Adrenal gland (tissue), 12 donors: ENCODE results near the gene MAGI2. TPM values are rescaled to one million over a fixed set of nuclear protein-coding genes. Genes with fewer than 3 reads are reported as not detected.

ENCODE experiments used
- DNase-seq, 7 donors: peaks; one replicate each; pipeline ENCODE4 v3.0.0-alpha.2; 2019 to 2020
- H3K27ac ChIP-seq, 5 donors: fragments of 200-600 bp; sonication (generic) in 4 of 5; 1 replicate in 3 of 5; 2 replicates in 2 of 5; pipeline versions ENCODE4 v1.5.1 to v1.8.0; 2016 to 2020; ENCODE audit warnings: mild to moderate bottlenecking in 1 of 5
- H3K27me3 ChIP-seq: fragments of 200-600 bp; 2 replicates; pipeline ENCODE4 v1.8.0; 2021
- H3K36me3 ChIP-seq, 2 donors: fragments of 200-600 bp; replicated peaks in 1 of 2; 1 replicate in 1 of 2; 2 replicates in 1 of 2; pipeline versions ENCODE4 v1.5.1 to v1.8.0; 2018 to 2022
- H3K4me1 ChIP-seq, 2 donors: fragments of 200-600 bp; replicated peaks in 1 of 2; 1 replicate in 1 of 2; 2 replicates in 1 of 2; pipeline versions ENCODE4 v1.5.1 to v1.8.0; 2018 to 2021
- H3K4me3 ChIP-seq, 4 donors: fragments of 200-600 bp; sonication (generic) in 3 of 4; one replicate each; pipeline ENCODE4 v1.5.1; 2016 to 2018
- H3K9me3 ChIP-seq, 3 donors: fragments of 200-600 bp; sonication (generic) in 1 of 3; replicated peaks in 1 of 3; 1 replicate in 2 of 3; 2 replicates in 1 of 3; pipeline versions ENCODE4 v1.5.1 to v1.8.0; 2016 to 2021
- CTCF ChIP-seq, 6 experiments: fragments of 450-650 bp in 4 of 6; fragments of 200-600 bp in 2 of 6; sonication (generic) in 1 of 6; IDR thresholded peaks; 1 replicate in 5 of 6; 2 replicates in 1 of 6; pipeline versions ENCODE4 v1.5.1 to v1.8.0; 2016 to 2021; ENCODE audit warnings: antibody characterized with exemption in 6 of 6, mild to moderate bottlenecking in 2 of 6, moderate library complexity in 1 of 6
- POLR2A ChIP-seq, 2 donors: fragments of 450-650 bp; IDR thresholded peaks; one replicate each; pipeline ENCODE4 v1.6.1; 2017; ENCODE audit warnings: antibody characterized with exemption in 2 of 2, mild to moderate bottlenecking in 2 of 2, moderate library complexity in 1 of 2
- WGBS, 4 donors: extraction: QIAGEN DNeasy Blood & Tissue Kit in 2 of 4; methylation state at CpG; one replicate each; pipeline versions ENCODE4 v1.1.5 to v1.1.7; 2013 to 2017; 5-methylcytosine and 5-hydroxymethylcytosine counted together
- intact Hi-C, 2 donors: fragments of 100-400 bp; cut with DNase I; formaldehyde crosslinking; loops; one replicate each; pipeline versions ENCODE4 v1.14.1 to v1.15.0; 2022 to 2023
- polyA plus RNA-seq, 3 donors: library from polyadenylated mRNA; stranded (reverse); fragments of 200-250 nt in 2 of 3; fragments of 350-450 nt in 1 of 3; fragmentation: Illumina TruSeq in 1 of 3; extraction: RNeasy Lipid Tissue Mini Kit (QIAGEN cat#74804) in 1 of 3; gene quantifications; one replicate each; pipeline ENCODE4 v1.2.3, GENCODE V29; 2013 to 2014
- total RNA-seq, 9 donors: library from RNA; depleted of rRNA in 4 of 9; stranded (reverse); fragments of >200 nt in 4 of 9; fragments of 120-200 nt in 1 of 9; fragmentation: NEBNext Ultra II Directional in 1 of 9; extraction: Animal tissue kit (Norgen Biotek cat#: 25700) in 1 of 9; gene quantifications; one replicate each; pipeline versions ENCODE4 v1.1.0 to v1.2.4, GENCODE V29; 2013 to 2023
- donor health status: healthy with polysubstance abuse.
- donor health status: Bipolar disorder and iron deficiency.
- donor health status: DM: yes; HTN: yes; CAD: no.
- donor health status: DM: no; HTN: no; CAD: no.
- donor health status: DM: no; HTN: no; CAD: no.
- donor health status: DM: yes; HTN: yes; CAD: no.

Gene MAGI2
- total and polyA plus RNA-seq, 12 donors: 3.2 to 37.1 (median 17.1) TPM

- no peak overlapping the region for H3K4me3 ChIP-seq
- H3K27me3 ChIP-seq: no peaks in the 10 kb centered on the region
- H3K9me3 ChIP-seq: no peaks in the 10 kb centered on the region
- WGBS, 4 donors: 89 to 95% (median 94%) methylated on average over 3 of the region's 3 CpGs
- H3K4me1 ChIP-seq: no peaks in the 10 kb centered on the region
- no peak for TF ChIP-seq CTCF (IDR thresholded peaks at IDR 0.05)
- no peak for TF ChIP-seq POLR2A (IDR thresholded peaks at IDR 0.05)
- intact Hi-C loops: no loop called here
- no peak for DNase-seq
- no peak overlapping the region for H3K27ac ChIP-seq
- H3K36me3 ChIP-seq: no peaks in the 10 kb centered on the region
These were observed 761.9 kb downstream of the MAGI2 start for GRCh38 chr7:78691584-78691983.

GRCh38 chr7:78690174-78690573 lies 763.3 kb downstream of the MAGI2 start:
- no peak for DNase-seq
- Histone ChIP-seq H3K4me3 (no peak overlapping the region), H3K27me3 (no peaks in the 10 kb centered on the region), H3K4me1 (no peaks in the 10 kb centered on the region), H3K27ac (no peak overlapping the region), H3K36me3 (no peaks in the 10 kb centered on the region), H3K9me3 (no peaks in the 10 kb centered on the region)
- TF ChIP-seq CTCF (IDR thresholded peaks at IDR 0.05) (no peak), POLR2A (IDR thresholded peaks at IDR 0.05) (no peak)
- intact Hi-C loops: no loop called here
- WGBS, 4 donors: 92 to 99% (median 96%) methylated on average over 4 of the region's 4 CpGs

- TF ChIP-seq CTCF (IDR thresholded peaks at IDR 0.05): no peak
- TF ChIP-seq POLR2A (IDR thresholded peaks at IDR 0.05): no peak
- Histone ChIP-seq H3K4me3 (no peak overlapping the region), H3K27ac (no peak overlapping the region), H3K27me3 (no peaks in the 10 kb centered on the region), H3K4me1 (no peaks in the 10 kb centered on the region), H3K9me3 (no peaks in the 10 kb centered on the region), H3K36me3 (no peaks in the 10 kb centered on the region)
- WGBS, 4 donors: 90 to 96% (median 93%) methylated on average over 2 of the region's 2 CpGs
- DNase-seq: no peak
- intact Hi-C loops: no loop called here
These were observed 765.1 kb downstream of the MAGI2 start for GRCh38 chr7:78688376-78688775.

- Histone ChIP-seq H3K4me3 (no peak overlapping the region), H3K4me1 (no peaks in the 10 kb centered on the region), H3K9me3 (no peaks in the 10 kb centered on the region), H3K27me3 (no peaks in the 10 kb centered on the region), H3K27ac (no peak overlapping the region), H3K36me3 (no peaks in the 10 kb centered on the region)
- TF ChIP-seq POLR2A (IDR thresholded peaks at IDR 0.05): no peak
- TF ChIP-seq CTCF (IDR thresholded peaks at IDR 0.05): no peak
- no peak for DNase-seq
- 69 to 83% (median 74%) methylated on average over 6 of the region's 6 CpGs for WGBS, 4 donors
- intact Hi-C loops: no loop called here
These were observed 767.3 kb downstream of the MAGI2 start for GRCh38 chr7:78686189-78686588.
